Pancreas (tissue), 10 donors: ENCODE data around the gene CGN. TPM values are rescaled to one million over a fixed set of nuclear protein-coding genes. Genes with fewer than 3 reads are reported as not detected.

Experiments used
- ATAC-seq, 4 donors: fragments of 200-7000 bp; cut with Tn5 transposase; one replicate each; pipeline versions ENCODE4 v1.8.0 to v1.9.1; 2020; ENCODE audit warnings: mild to moderate bottlenecking in 4 of 4, moderate library complexity in 4 of 4
- DNase-seq, 6 donors: peaks; one replicate each; pipeline ENCODE4 v3.0.0-alpha.2; 2020
- FAIRE-seq: peaks from 2 replicates; lab custom pipeline; 2012; peaks lifted over from hg19 to GRCh38; lab: Jason Lieb, UNC
- H3K27ac ChIP-seq, 4 donors: fragments of 200-600 bp; sonication (generic); 1 replicate in 3 of 4; 2 replicates in 1 of 4; pipeline versions ENCODE4 v1.5.0 to v1.8.0; 2020
- H3K27me3 ChIP-seq, 4 donors: fragments of 200-600 bp; one replicate each; pipeline ENCODE4 v1.8.0; 2021
- H3K36me3 ChIP-seq, 3 donors: fragments of 200-600 bp; sonication (generic) in 1 of 3; one replicate each; pipeline versions ENCODE4 v1.5.0 to v1.8.0; 2020 to 2021
- H3K4me1 ChIP-seq, 3 donors: fragments of 200-600 bp; one replicate each; pipeline ENCODE4 v1.8.0; 2021
- H3K4me3 ChIP-seq, 4 donors: fragments of 200-600 bp; sonication (generic) in 2 of 4; one replicate each; pipeline versions ENCODE4 v1.5.0 to v1.8.0; 2020 to 2021
- H3K9me3 ChIP-seq, 4 donors: fragments of 200-600 bp; one replicate each; pipeline ENCODE4 v1.8.0; 2021
- CTCF ChIP-seq, 4 donors: fragments of 200-600 bp; sonication (generic) in 3 of 4; IDR thresholded peaks; one replicate each; pipeline versions ENCODE4 v1.5.0 to v1.8.0; 2021; ENCODE audit warnings: antibody characterized with exemption in 4 of 4
- WGBS, 2 donors: extraction: QIAGEN DNeasy Blood & Tissue Kit; methylation state at CpG; one replicate each; pipeline ENCODE4 v1.1.7; 2013; 5-methylcytosine and 5-hydroxymethylcytosine counted together
- intact Hi-C, 3 donors: fragments of 100-400 bp; cut with DNase I; formaldehyde crosslinking; loops; one replicate each; pipeline versions ENCODE4 v1.11.1 to v1.14.2; 2022
- polyA plus RNA-seq, 2 donors: library from polyadenylated mRNA; stranded (reverse); fragments of 200-250 nt; gene quantifications; one replicate each; pipeline ENCODE4 v1.2.3, GENCODE V29; 2013
- total RNA-seq, 6 donors: library from RNA; stranded (reverse); fragmentation: NEBNext Ultra II Directional in 4 of 6; extraction: Animal tissue kit (Norgen Biotek cat#: 25700) in 4 of 6; gene quantifications; one replicate each; pipeline versions ENCODE4 v1.2.1 to v1.2.4, GENCODE V29; 2021 to 2023
- donor health status: healthy with polysubstance abuse.
- donor health status: DM: no; HTN: no; CAD: no; lungs with moderate emphysema.
- donor health status: DM: no; HTN: no; CAD: no.
- donor health status: control.
- donor health status: control.
- donor health status: Bipolar disorder and iron deficiency.
- donor health status: DM: yes; HTN: yes; CAD: no.
- donor health status: DM: no; HTN: no; CAD: no.
- donor health status: DM: no; HTN: no; CAD: no.
- donor health status: DM: yes; HTN: yes; CAD: no.

The CGN gene
- total and polyA plus RNA-seq, 8 donors: 26.9 to 63.2 (median 40.3) TPM

GRCh38 chr1:151486557-151486956 lies 24.6 kb upstream of the CGN start:
- Histone ChIP-seq H3K4me1 (no peaks in the 10 kb centered on the region), H3K4me3 (no peak overlapping the region), H3K36me3 (no peaks in the 10 kb centered on the region), H3K27ac (no peak overlapping the region), H3K9me3 (no peaks in the 10 kb centered on the region), H3K27me3 (no peaks in the 10 kb centered on the region)
- DNase-seq (no peak), FAIRE-seq (no peak), ATAC-seq (no peak)
- intact Hi-C loops: no loop called here
- no peak for TF ChIP-seq CTCF (IDR thresholded peaks at IDR 0.05)
- WGBS, 2 donors: 32 to 60% methylated on average over 1 of the region's 1 CpG

GRCh38 chr1:151491641-151492040 lies 19.5 kb upstream of the CGN start:
- Histone ChIP-seq H3K4me1 (peaks cover 0 to 4% (median 0%) of the 10 kb centered on the region in 3 donors), H3K27me3 (no peaks in the 10 kb centered on the region), H3K36me3 (no peaks in the 10 kb centered on the region), H3K9me3 (no peaks in the 10 kb centered on the region), H3K4me3 (no peak overlapping the region), H3K27ac (no peak overlapping the region)
- ATAC-seq (no peak), FAIRE-seq (no peak), DNase-seq (no peak)
- no peak for TF ChIP-seq CTCF (IDR thresholded peaks at IDR 0.05)
- intact Hi-C loops: no loop called here
- WGBS, 2 donors: 75 to 85% methylated on average over 5 of the region's 5 CpGs

GRCh38 chr1:151492120-151492519 lies 19.1 kb upstream of the CGN start:
- WGBS, 2 donors: 47 to 69% methylated on average over 1 of the region's 1 CpG
- FAIRE-seq: no peak
- H3K27me3 ChIP-seq: no peaks in the 10 kb centered on the region
- no peak for DNase-seq
- H3K36me3 ChIP-seq: no peaks in the 10 kb centered on the region
- H3K4me3 ChIP-seq: no peak overlapping the region
- no peaks in the 10 kb centered on the region for H3K9me3 ChIP-seq
- H3K27ac ChIP-seq: no peak overlapping the region
- no peak for TF ChIP-seq CTCF (IDR thresholded peaks at IDR 0.05)
- ATAC-seq: no peak
- intact Hi-C loops: no loop called here
- peaks cover 0 to 4% (median 0%) of the 10 kb centered on the region in 3 donors for H3K4me1 ChIP-seq

GRCh38 chr1:151493042-151493441 lies 18.1 kb upstream of the CGN start:
- Histone ChIP-seq H3K4me3 (no peak overlapping the region), H3K4me1 (peaks cover 0 to 4% (median 0%) of the 10 kb centered on the region in 3 donors), H3K27ac (no peak overlapping the region), H3K36me3 (no peaks in the 10 kb centered on the region), H3K27me3 (no peaks in the 10 kb centered on the region), H3K9me3 (no peaks in the 10 kb centered on the region)
- DNase-seq (no peak), ATAC-seq (no peak), FAIRE-seq (no peak)
- TF ChIP-seq CTCF (IDR thresholded peaks at IDR 0.05): no peak
- WGBS, 2 donors: 77 to 83% methylated on average over 3 of the region's 3 CpGs
- intact Hi-C loops: no loop called here

GRCh38 chr1:151494741-151495281 lies 16.4 kb upstream of the CGN start:
- FAIRE-seq (no peak), DNase-seq (peak in 1 of 6 donors; percentile 21), ATAC-seq (peak; percentile 63 to 93 (median 82))
- intact Hi-C loops: no loop called here
- Histone ChIP-seq H3K4me3 (no peak overlapping the region), H3K36me3 (no peaks in the 10 kb centered on the region), H3K9me3 (no peaks in the 10 kb centered on the region), H3K27ac (peak overlapping the region in 2 of 4 donors; percentile 55 to 56), H3K27me3 (no peaks in the 10 kb centered on the region), H3K4me1 (peaks cover 0 to 4% (median 0%) of the 10 kb centered on the region in 3 donors)
- no peak for TF ChIP-seq CTCF (IDR thresholded peaks at IDR 0.05)
- WGBS, 2 donors: 0% methylated on average over 1 of the region's 1 CpG
